ENCODE measurements around the gene SLC3A2. TPM values are rescaled to one million over a fixed set of nuclear protein-coding genes. Genes with fewer than 3 reads are reported as not detected.
A peak's percentile ranks its signal among the peaks of the same experiment; 100 is the strongest.

Gene SLC3A2
- total and polyA plus RNA-seq, 2 of the 13 experiments (the other 11 are each of a cell fraction or from before 2014, with no cell fraction given): 213 to 226 TPM

- TF ChIP-seq SRSF1 (optimal IDR thresholded peaks at IDR 0.05; ENCODE audit: low read depth, low read length): peak; percentile 95
- TF ChIP-seq ZHX2 (IDR thresholded peaks at IDR 0.05; ENCODE audit: low read depth): no peak
- TF ChIP-seq ZHX2 (CRISPR knock-in tag; IDR thresholded peaks at IDR 0.05; ENCODE audit: borderline replicate concordance): peak; percentile 62; the same call in 1 of the 2 replicates
- 0 out of 2 replicates have a peak, but pooled peaks have one; percentile 36 for TF ChIP-seq ZNF101 (CRISPR knock-in tag; IDR thresholded peaks at IDR 0.05; ENCODE audit: borderline replicate concordance, low read depth)
- TF ChIP-seq RXRB (CRISPR knock-in tag; IDR thresholded peaks at IDR 0.05; ENCODE audit: borderline replicate concordance): peak; percentile 38
- peak; percentile 48; the same call in 1 of the 2 replicates for TF ChIP-seq ZNF747 (CRISPR knock-in tag; IDR thresholded peaks at IDR 0.05; ENCODE audit: borderline replicate concordance)
- TF ChIP-seq MYC (CRISPR knock-in tag; IDR thresholded peaks at IDR 0.05; ENCODE audit: borderline replicate concordance): peak; percentile 88
- TF ChIP-seq ATF3 (CRISPR knock-in tag; IDR thresholded peaks at IDR 0.05): 0 out of 2 replicates have a peak, but pooled peaks have one; percentile 7
- TF ChIP-seq PRMT3 (CRISPR knock-in tag; IDR thresholded peaks at IDR 0.05; ENCODE audit: borderline replicate concordance, low read depth): peak; percentile 48; the same call in 1 of the 2 replicates
- peak; percentile 28; the same call in 1 of the 2 replicates for TF ChIP-seq ETV5 (CRISPR knock-in tag; IDR thresholded peaks at IDR 0.05; ENCODE audit: borderline replicate concordance)
- peak; percentile 61; the same call in 1 of the 2 replicates for TF ChIP-seq HOXA3 (CRISPR knock-in tag; IDR thresholded peaks at IDR 0.05)
- TF ChIP-seq ZNF20 (CRISPR knock-in tag; IDR thresholded peaks at IDR 0.05): no peak
- TF ChIP-seq KDM4B (CRISPR knock-in tag; IDR thresholded peaks at IDR 0.05): peak; percentile 25; the same call in 1 of the 2 replicates
- TF ChIP-seq ZBTB20 (CRISPR knock-in tag; IDR thresholded peaks at IDR 0.05; ENCODE audit: borderline replicate concordance, low read depth): peak; percentile 85; the same call in 1 of the 2 replicates
- TF ChIP-seq MXD1 (CRISPR knock-in tag; IDR thresholded peaks at IDR 0.05): peak; percentile 11; the same call in 1 of the 2 replicates
- TF ChIP-seq ZNF124 (CRISPR knock-in tag; IDR thresholded peaks at IDR 0.05): no peak
- 0 out of 2 replicates have a peak, but pooled peaks have one; percentile 21 for TF ChIP-seq CREB3 (CRISPR knock-in tag; IDR thresholded peaks at IDR 0.05)
- peak; percentile 89 for TF ChIP-seq SP4 (CRISPR knock-in tag; IDR thresholded peaks at IDR 0.05)
- TF ChIP-seq ZUFSP (CRISPR knock-in tag; IDR thresholded peaks at IDR 0.05; ENCODE audit: borderline replicate concordance): peak; percentile 59; the same call in 1 of the 2 replicates
Observed at GRCh38 chr11:62880803-62881578, at the start of gene SLC3A2 (continued).
